ENCODE data around the gene PARS2. TPM values are rescaled to one million over a fixed set of nuclear protein-coding genes. Genes with fewer than 3 reads are reported as not detected.

Gene PARS2
- total RNA-seq, 1 donor = 6.2 TPM

DNA sequence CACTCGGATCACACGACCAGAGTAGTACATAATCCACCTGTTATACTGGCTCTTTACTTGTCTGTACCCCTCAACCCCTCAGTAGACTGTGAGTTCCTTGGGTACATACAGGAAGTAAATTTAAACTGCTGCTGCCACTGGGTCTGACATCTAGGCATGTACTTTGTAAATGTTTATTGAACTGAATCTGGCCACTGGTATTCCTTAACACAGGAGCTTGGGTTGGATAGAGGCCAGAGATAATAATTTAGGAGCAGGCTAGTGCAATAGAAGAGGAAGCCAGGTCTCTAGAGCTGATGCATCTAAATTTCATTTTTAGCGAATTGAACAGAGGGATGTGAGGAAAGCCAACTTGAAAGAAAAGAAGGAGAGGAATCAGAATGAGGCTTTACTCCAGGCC lies 36.3 kb downstream of the PARS2 start:
- Histone ChIP-seq H3K27me3 (ENCODE audit: insufficient read depth, low read length) (no peaks in the 10 kb centered on the region), H3K27ac (ENCODE audit: low read depth, low read length) (no peak overlapping the region), H3K4me3 (ENCODE audit: insufficient read depth, low read length) (no peak overlapping the region), H4K20me1 (ENCODE audit: insufficient read depth, low read length) (peaks cover 2% of the 10 kb centered on the region), H3K4me2 (ENCODE audit: insufficient read depth, low read length) (no peak overlapping the region), H3K4me1 (ENCODE audit: insufficient read depth, low read length) (no peaks in the 10 kb centered on the region), H3K79me2 (ENCODE audit: insufficient read depth, low read length) (no peaks in the 10 kb centered on the region), H2AFZ (ENCODE audit: low read length) (no peak overlapping the region), H3K9me3 (ENCODE audit: low read depth, low read length) (no peaks in the 10 kb centered on the region), H3K36me3 (ENCODE audit: insufficient read depth, low read length) (peaks cover 73% of the 10 kb centered on the region)
- no peak for DNase-seq (ENCODE audit: insufficient read length, low spot score, missing footprints)
- TF ChIP-seq, protein P1, sequence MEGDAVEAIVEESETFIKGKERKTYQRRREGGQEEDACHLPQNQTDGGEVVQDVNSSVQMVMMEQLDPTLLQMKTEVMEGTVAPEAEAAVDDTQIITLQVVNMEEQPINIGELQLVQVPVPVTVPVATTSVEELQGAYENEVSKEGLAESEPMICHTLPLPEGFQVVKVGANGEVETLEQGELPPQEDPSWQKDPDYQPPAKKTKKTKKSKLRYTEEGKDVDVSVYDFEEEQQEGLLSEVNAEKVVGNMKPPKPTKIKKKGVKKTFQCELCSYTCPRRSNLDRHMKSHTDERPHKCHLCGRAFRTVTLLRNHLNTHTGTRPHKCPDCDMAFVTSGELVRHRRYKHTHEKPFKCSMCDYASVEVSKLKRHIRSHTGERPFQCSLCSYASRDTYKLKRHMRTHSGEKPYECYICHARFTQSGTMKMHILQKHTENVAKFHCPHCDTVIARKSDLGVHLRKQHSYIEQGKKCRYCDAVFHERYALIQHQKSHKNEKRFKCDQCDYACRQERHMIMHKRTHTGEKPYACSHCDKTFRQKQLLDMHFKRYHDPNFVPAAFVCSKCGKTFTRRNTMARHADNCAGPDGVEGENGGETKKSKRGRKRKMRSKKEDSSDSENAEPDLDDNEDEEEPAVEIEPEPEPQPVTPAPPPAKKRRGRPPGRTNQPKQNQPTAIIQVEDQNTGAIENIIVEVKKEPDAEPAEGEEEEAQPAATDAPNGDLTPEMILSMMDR (IDR thresholded peaks at IDR 0.05; ENCODE audit: extremely low read depth, low read depth, low read length) = no peak

DNA sequence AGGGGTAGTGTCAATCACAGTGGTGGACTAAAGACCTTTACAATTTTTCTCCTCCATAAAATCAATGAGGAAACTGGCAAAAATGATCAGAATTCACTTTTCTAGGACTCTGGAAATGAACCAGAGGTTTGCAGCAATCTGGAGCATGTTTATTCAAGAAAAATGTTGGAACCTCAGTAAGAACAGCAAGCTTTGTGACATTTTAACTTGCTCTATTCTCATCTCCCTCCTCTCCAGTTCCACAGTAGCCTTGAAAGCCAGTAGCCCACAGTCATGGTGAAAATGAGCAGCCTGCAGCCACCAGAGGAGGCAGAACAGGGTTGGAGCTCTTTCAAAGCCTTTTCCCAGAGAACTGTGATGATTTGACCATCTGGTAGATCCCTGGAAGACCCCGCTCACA lies 39.6 kb downstream of the PARS2 start:
- no peaks in the 10 kb centered on the region for H3K9me3 ChIP-seq (ENCODE audit: low read depth, low read length)
- H3K36me3 ChIP-seq (ENCODE audit: insufficient read depth, low read length) = peaks cover 69% of the 10 kb centered on the region
- DNase-seq (ENCODE audit: insufficient read length, low spot score, missing footprints) = no peak
- H3K27ac ChIP-seq (ENCODE audit: low read depth, low read length) = no peak overlapping the region
- no peaks in the 10 kb centered on the region for H3K4me1 ChIP-seq (ENCODE audit: insufficient read depth, low read length)
- TF ChIP-seq, protein P1 (IDR thresholded peaks at IDR 0.05; ENCODE audit: extremely low read depth, low read depth, low read length) = no peak
- no peaks in the 10 kb centered on the region for H4K20me1 ChIP-seq (ENCODE audit: insufficient read depth, low read length)
- H2AFZ ChIP-seq (ENCODE audit: low read length) = no peak overlapping the region
- H3K79me2 ChIP-seq (ENCODE audit: insufficient read depth, low read length) = no peaks in the 10 kb centered on the region
- H3K4me2 ChIP-seq (ENCODE audit: insufficient read depth, low read length) = no peak overlapping the region
- H3K27me3 ChIP-seq (ENCODE audit: insufficient read depth, low read length) = no peaks in the 10 kb centered on the region
- H3K4me3 ChIP-seq (ENCODE audit: insufficient read depth, low read length) = no peak overlapping the region

DNA sequence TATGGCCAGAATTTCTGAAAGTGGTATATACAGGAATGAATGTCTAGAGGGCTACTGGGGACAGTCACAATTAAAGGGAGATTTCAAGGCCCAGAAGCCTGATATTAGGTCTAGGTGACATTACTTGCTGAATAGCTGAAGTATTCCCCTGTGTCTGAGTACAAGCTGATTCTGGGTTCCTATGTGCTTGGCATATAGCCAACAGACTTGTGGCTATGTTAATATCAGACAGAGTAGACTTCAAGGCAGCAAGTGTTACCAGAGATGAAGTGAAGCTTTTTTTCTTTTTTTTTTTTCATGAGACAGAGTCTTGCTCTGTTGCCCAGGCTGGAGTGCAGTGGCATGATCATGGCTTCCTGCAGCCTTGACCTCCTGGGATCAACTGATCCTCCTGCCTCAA lies 40.3 kb downstream of the PARS2 start:
- no peak overlapping the region for H2AFZ ChIP-seq (ENCODE audit: low read length)
- no peaks in the 10 kb centered on the region for H3K4me1 ChIP-seq (ENCODE audit: insufficient read depth, low read length)
- no peak overlapping the region for H3K4me3 ChIP-seq (ENCODE audit: insufficient read depth, low read length)
- no peak overlapping the region for H3K4me2 ChIP-seq (ENCODE audit: insufficient read depth, low read length)
- H3K36me3 ChIP-seq (ENCODE audit: insufficient read depth, low read length) = peaks cover 75% of the 10 kb centered on the region
- no peaks in the 10 kb centered on the region for H4K20me1 ChIP-seq (ENCODE audit: insufficient read depth, low read length)
- H3K9me3 ChIP-seq (ENCODE audit: low read depth, low read length) = no peaks in the 10 kb centered on the region
- H3K79me2 ChIP-seq (ENCODE audit: insufficient read depth, low read length) = peaks cover 4% of the 10 kb centered on the region
- H3K27me3 ChIP-seq (ENCODE audit: insufficient read depth, low read length) = no peaks in the 10 kb centered on the region
- TF ChIP-seq, protein P1 (IDR thresholded peaks at IDR 0.05; ENCODE audit: extremely low read depth, low read depth, low read length) = no peak
- no peak for DNase-seq (ENCODE audit: insufficient read length, low spot score, missing footprints)
- H3K27ac ChIP-seq (ENCODE audit: low read depth, low read length) = no peak overlapping the region

DNA sequence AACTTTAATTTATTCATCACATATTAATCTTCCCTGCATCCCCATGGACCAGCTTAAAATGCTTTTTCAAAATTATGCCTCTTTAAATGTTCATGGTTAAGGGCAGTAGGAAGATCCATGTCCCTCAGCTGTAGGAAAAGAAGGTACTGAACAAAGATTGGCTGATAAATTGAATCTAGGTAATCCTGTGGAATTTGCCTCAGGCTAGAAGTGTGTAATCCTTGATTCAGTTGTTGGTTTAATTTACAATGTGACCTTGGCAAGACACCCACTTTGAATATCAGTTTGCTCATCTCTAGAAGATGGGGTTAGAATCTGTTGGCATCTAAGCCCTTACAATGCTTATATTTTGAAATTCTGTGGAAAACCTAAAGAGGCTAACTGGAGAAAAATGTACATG lies 42.6 kb downstream of the PARS2 start:
- Histone ChIP-seq H3K79me2 (ENCODE audit: insufficient read depth, low read length) (peaks cover 22% of the 10 kb centered on the region), H3K4me3 (ENCODE audit: insufficient read depth, low read length) (no peak overlapping the region), H3K36me3 (ENCODE audit: insufficient read depth, low read length) (peaks cover 79% of the 10 kb centered on the region), H3K27ac (ENCODE audit: low read depth, low read length) (no peak overlapping the region), H3K9me3 (ENCODE audit: low read depth, low read length) (no peaks in the 10 kb centered on the region), H3K4me1 (ENCODE audit: insufficient read depth, low read length) (peaks cover 3% of the 10 kb centered on the region), H2AFZ (ENCODE audit: low read length) (no peak overlapping the region), H3K4me2 (ENCODE audit: insufficient read depth, low read length) (no peak overlapping the region), H3K27me3 (ENCODE audit: insufficient read depth, low read length) (no peaks in the 10 kb centered on the region), H4K20me1 (ENCODE audit: insufficient read depth, low read length) (no peaks in the 10 kb centered on the region)
- TF ChIP-seq, protein P1 (IDR thresholded peaks at IDR 0.05; ENCODE audit: extremely low read depth, low read depth, low read length) = no peak
- no peak for DNase-seq (ENCODE audit: insufficient read length, low spot score, missing footprints)

Data from osteoblast (primary cell).